Activated naive CD8-positive, alpha-beta T cell treated with anti-CD3 and anti-CD28 coated beads, Interleukin-2, amount 10 ng/mL, durations not matched to agents 7 days and 5 days (primary cell): ENCODE measurements around the gene GBA2. TPM values are rescaled to one million over a fixed set of nuclear protein-coding genes. Genes with fewer than 3 reads are reported as not detected.
A peak's percentile ranks its signal among the peaks of the same experiment; 100 is the strongest.

ENCODE experiments used
- ATAC-seq: fragments of 150-1000 bp; cut with Tn5 transposase; one replicate; pipeline ENCODE4 v1.10.0; 2021; ENCODE audit warnings: low read depth, moderate library complexity
- POLR2A ChIA-PET: fragments of 350-600 bp; sonication (Branson Sonifier 250); formaldehyde crosslinking; loops from one replicate; lab custom pipeline; 2021; ENCODE audit warnings: antibody characterized with exemption; lab: Charles Lee
- DNase-seq: peaks from one replicate; pipeline ENCODE4 v3.0.0; 2021
- H3K27ac Mint-ChIP-seq: one replicate; pipeline ENCODE4 v1.8.0; 2022; ENCODE audit warnings: mild to moderate bottlenecking, mixed read lengths
- H3K27me3 Mint-ChIP-seq: one replicate; pipeline ENCODE4 v1.8.0; 2022; ENCODE audit warnings: mild to moderate bottlenecking, moderate library complexity, mixed read lengths
- H3K36me3 Mint-ChIP-seq: one replicate; pipeline ENCODE4 v1.8.0; 2021; ENCODE audit warnings: mild to moderate bottlenecking, mixed read lengths
- H3K4me1 Mint-ChIP-seq: one replicate; pipeline ENCODE4 v1.8.0; 2021; ENCODE audit warnings: mixed read lengths
- H3K4me3 Mint-ChIP-seq: one replicate; pipeline ENCODE4 v1.8.0; 2022; ENCODE audit warnings: mild to moderate bottlenecking, moderate library complexity, mixed read lengths
- H3K9me3 Mint-ChIP-seq: one replicate; pipeline ENCODE4 v1.8.0; 2021; ENCODE audit warnings: mixed read lengths
- total RNA-seq, 2 experiments: library from RNA; stranded (reverse); gene quantifications; one replicate each; pipeline ENCODE4 v1.2.3, GENCODE V29; 2021

GBA2 gene
- total RNA-seq, 2 experiments from 2014 or later: 60.1 to 62.2 TPM

DNA sequence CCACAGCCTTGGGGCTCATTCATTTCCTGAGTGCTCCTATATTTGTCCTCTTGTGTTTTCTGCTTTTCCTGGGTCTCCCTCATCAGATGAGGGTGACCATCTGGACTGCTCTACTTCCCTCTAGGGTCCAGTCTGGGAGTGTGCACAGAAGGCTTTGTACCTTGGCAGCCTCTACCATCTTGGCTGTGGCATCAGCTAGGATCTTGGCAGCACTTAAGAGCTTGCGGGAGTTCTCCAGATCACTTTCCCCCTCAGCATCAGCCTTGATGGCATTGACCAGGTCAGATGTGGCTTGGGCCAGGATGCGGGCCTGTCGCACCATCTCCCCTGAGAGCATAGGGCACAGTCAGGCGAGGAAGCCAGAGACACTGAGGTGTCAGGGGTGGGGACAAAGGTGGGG lies 32.8 kb downstream of the GBA2 start:
- no peaks in the 10 kb centered on the region for H3K4me1 Mint-ChIP-seq

DNA sequence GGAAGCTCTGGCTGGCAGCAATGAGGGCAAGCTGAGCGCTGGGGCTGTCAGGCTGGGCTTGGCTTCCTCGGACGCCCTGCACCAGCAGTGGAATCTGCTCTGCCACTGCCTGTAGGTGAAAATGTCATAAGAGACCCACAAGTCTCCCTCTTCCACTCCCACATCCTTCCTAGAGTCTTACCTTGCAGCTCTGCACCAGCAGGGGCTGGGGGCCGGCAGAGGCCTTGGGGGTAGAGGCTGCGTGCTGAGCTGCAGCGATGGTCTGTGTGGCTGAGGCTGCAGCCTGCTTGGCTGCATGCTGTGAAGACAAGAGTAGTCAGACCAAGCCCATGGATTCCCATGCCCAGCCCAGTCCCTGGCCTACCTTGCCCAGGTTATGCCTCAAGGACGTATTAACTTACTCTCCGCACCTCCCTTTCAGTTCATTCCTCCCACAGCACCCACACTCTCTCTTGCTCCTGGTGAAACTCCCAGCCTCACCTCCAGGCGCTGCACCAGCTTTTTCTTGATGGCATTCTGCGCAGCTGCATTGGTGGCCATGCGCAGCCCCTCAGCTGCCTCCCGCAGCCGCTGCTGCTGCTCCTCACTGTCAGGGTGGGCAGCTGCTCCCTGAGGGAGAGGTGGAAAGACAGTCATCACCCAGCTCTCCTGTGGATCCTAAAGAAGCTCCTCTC lies 34.3 kb downstream of the GBA2 start:
- POLR2A ChIA-PET: interaction anchor here (0.9 to 2.5 kb wide), 2 partner anchors 12 to 14 kb away, joined by 3 to 8 read pairs; no protein-coding TSS in a partner anchor
- H3K36me3 Mint-ChIP-seq: peaks cover 36% of the 10 kb centered on the region
- no peaks in the 10 kb centered on the region for H3K9me3 Mint-ChIP-seq
- H3K4me3 Mint-ChIP-seq: no peak overlapping the region
- DNase-seq: no peak
- H3K27ac Mint-ChIP-seq: no peak overlapping the region
- peak; percentile 13 for ATAC-seq
- H3K27me3 Mint-ChIP-seq: no peaks in the 10 kb centered on the region
- H3K4me1 Mint-ChIP-seq: no peaks in the 10 kb centered on the region

More for the DNA sequence above, 32.8 kb downstream of the GBA2 start:
- H3K4me3 Mint-ChIP-seq: no peak overlapping the region
- no peak overlapping the region for H3K27ac Mint-ChIP-seq
- H3K36me3 Mint-ChIP-seq: peaks cover 28% of the 10 kb centered on the region
- DNase-seq (no peak), ATAC-seq (no peak)
- POLR2A ChIA-PET: interaction anchor here (0.5 to 2.5 kb wide), 3 partner anchors 12 to 269 kb away, joined by 3 to 8 read pairs (median 3); partner anchors contain the start of genes CREB3 and TLN1
- no peaks in the 10 kb centered on the region for H3K27me3 Mint-ChIP-seq
- H3K9me3 Mint-ChIP-seq: no peaks in the 10 kb centered on the region

DNA sequence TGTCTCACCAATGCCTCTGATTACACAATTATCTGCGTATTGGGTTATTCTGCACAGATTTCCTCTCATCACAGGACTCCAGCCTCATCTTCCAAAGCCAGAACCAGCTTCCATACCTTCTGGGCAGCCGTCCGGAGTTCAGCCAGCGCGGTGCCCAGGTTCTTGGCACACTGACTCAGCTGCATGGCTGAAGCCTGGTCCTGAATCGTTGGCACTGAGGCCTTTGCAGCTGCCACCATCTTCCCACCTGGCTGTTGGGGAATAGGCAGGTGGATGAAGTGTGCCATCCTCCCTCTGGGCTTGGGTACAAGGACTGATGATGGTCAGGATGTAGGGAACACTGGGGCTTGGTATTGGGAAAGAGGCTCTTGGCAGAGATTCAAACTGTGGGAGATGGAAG lies 34.9 kb downstream of the GBA2 start:
- no peak for ATAC-seq

DNA sequence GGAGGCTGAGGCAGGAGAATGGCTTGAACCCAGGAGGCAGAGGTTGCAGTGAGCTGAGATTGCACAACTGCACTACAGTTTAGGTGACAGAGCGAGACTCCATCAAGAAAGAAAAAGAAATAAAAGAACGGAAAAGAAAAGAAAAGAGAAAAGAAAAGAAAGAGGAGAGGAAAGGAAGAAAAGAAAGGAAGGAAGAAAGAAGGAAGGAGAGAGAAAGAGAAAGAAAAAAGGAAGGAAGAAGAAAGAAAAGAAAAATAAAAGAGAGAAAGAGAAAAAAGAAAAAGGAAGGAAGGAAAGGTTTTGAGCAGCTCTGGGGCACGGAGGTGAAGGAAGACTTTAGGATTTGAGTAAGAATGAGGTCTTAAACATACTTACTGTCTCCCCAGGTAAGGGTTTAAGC lies 35.5 kb downstream of the GBA2 start:
- Mint-ChIP-seq H3K9me3 (no peaks in the 10 kb centered on the region), H3K4me1 (no peaks in the 10 kb centered on the region), H3K4me3 (no peak overlapping the region), H3K27me3 (no peaks in the 10 kb centered on the region), H3K27ac (no peak overlapping the region), H3K36me3 (peaks cover 37% of the 10 kb centered on the region)
- DNase-seq (no peak), ATAC-seq (no peak)
- POLR2A ChIA-PET: interaction anchor here (0.6 kb wide), 1 partner anchor 10 kb away, joined by 3 read pairs; no protein-coding TSS in a partner anchor

More for the DNA sequence above, 34.9 kb downstream of the GBA2 start:
- H3K4me1 Mint-ChIP-seq: no peaks in the 10 kb centered on the region
- H3K36me3 Mint-ChIP-seq: peaks cover 34% of the 10 kb centered on the region
- no peaks in the 10 kb centered on the region for H3K9me3 Mint-ChIP-seq
- H3K4me3 Mint-ChIP-seq: no peak overlapping the region
- H3K27ac Mint-ChIP-seq: no peak overlapping the region
- DNase-seq: no peak
- H3K27me3 Mint-ChIP-seq: no peaks in the 10 kb centered on the region
- POLR2A ChIA-PET: interaction anchor here (0.6 kb wide), 1 partner anchor 9 kb away, joined by 3 read pairs; no protein-coding TSS in a partner anchor

DNA sequence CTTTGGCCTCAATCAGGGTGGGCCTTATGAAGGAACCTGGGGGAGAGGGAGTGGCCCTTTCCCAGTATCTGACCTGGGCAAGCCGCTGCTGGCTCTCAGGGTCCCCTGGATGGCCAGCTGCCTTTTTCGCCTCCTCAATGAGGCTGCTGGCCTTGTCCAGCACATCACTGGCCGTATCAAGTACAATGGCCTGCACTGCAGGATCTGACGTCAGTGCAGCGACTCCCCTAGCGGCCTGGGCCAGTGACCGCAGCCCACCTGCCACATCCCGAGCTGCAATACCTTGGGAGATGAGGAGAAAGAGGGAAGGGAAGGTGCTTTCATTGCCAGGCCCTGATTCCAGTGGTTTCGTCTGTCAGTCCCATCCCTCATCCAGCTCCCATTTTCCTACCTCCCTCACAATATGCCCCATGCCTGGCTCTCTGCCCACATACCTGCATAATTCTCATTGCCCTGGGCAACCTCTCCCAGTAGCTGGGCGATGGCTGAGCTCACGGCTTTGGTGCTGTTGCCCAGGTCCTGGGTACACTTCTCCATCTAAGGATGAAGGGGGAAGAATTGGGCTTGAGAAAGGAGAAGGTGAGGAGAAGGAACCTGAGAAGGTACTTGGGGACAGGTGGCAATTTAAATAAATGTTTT lies 36.1 kb downstream of the GBA2 start:
- Mint-ChIP-seq H3K9me3 (no peaks in the 10 kb centered on the region), H3K27me3 (no peaks in the 10 kb centered on the region), H3K36me3 (peaks cover 40% of the 10 kb centered on the region), H3K4me1 (no peaks in the 10 kb centered on the region), H3K27ac (no peak overlapping the region), H3K4me3 (no peak overlapping the region)
- ATAC-seq (no peak), DNase-seq (no peak)
- POLR2A ChIA-PET: interaction anchor here (1.0 to 1.2 kb wide), 2 partner anchors 16 to 18 kb away, joined by 3 to 4 read pairs; no protein-coding TSS in a partner anchor

DNA sequence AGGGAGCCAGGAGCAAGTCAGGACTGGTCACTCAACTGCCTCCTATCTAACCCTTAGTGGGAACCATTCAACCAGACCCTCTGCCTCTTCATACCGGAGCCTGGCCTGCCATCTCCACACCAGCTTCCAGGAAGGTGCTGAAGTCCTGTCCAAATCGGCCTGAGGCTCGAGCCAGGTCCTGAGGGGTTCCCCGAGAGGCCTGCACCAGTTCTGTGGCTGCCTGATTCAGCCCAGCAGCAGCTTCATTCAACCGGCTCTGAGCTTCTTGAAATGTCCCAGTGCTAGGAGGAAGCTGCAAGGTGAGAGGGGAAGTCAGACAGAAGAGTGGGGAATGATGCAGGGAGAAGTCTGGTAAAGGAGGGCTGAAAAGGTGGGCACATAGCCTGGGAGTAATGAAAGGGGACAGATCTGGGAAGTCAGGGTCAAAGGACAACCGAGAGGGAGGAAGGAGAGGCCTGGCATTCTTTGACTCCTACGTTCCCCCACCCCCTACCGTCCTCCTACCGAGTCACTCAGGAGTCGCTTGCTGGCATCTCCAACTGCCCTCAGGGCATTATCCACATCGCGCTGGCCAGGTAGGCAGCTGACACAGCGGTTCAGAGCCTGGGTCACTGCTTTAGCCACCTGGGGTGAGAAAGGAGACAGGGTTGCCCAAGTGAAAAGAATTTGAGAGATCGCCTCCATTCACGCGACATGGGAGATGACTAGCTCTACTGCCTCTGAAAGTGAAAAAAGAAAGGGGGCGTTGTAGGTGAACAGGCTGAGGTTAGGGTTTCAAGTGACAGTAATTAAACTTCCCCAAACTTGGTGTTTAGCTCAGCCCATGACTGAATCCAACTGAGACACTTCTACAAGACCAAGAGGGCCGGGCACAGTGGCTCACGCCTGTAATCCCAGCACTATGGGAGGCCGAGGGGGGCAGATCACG lies 37.3 kb downstream of the GBA2 start:
- no peak overlapping the region for H3K27ac Mint-ChIP-seq
- ATAC-seq (no peak), DNase-seq (no peak)
- no peaks in the 10 kb centered on the region for H3K4me1 Mint-ChIP-seq
- no peak overlapping the region for H3K4me3 Mint-ChIP-seq
- H3K9me3 Mint-ChIP-seq: no peaks in the 10 kb centered on the region
- POLR2A ChIA-PET: interaction anchor here (1.0 to 1.2 kb wide), 2 partner anchors 17 to 19 kb away, joined by 3 to 4 read pairs; no protein-coding TSS in a partner anchor
- H3K36me3 Mint-ChIP-seq: peaks cover 46% of the 10 kb centered on the region
- H3K27me3 Mint-ChIP-seq: no peaks in the 10 kb centered on the region

DNA sequence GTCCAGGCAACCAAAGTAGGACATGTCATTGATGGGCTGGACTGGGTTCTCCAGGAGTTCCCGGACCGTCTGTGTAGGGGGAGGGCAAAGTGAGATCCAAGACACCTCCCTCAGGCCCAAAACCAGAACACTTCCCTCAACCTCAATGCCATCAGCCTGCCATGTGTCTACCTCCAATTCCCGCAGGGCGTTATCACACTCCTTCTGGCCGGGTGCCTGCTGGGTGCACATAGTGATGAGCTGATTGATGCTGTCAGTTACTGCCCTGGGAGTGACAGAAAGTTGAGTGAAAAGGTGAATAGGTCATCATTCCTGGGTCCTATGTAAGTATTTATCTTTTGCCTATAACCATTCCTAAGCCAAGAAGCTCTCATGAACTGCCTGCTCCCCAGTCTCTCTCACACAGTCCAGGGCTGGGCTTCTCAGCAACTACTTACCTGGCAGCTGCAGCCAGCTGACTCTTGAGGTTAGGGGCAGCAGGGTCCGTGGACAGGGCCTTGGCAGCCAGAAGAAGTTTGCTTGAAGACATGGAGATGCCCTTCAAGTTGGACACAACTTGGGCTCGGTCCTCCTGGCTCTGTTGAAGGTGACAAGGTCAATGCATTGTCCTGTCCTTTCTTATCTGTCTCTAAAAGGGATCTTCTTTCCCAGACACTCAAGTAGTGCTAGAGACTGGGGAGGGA lies 38.1 kb downstream of the GBA2 start:
- H3K36me3 Mint-ChIP-seq: peaks cover 44% of the 10 kb centered on the region
- H3K4me1 Mint-ChIP-seq: no peaks in the 10 kb centered on the region
- no peaks in the 10 kb centered on the region for H3K9me3 Mint-ChIP-seq
- DNase-seq: no peak
- no peak overlapping the region for H3K4me3 Mint-ChIP-seq
- POLR2A ChIA-PET: no interaction called here
- no peaks in the 10 kb centered on the region for H3K27me3 Mint-ChIP-seq
- no peak for ATAC-seq
- H3K27ac Mint-ChIP-seq: no peak overlapping the region

DNA sequence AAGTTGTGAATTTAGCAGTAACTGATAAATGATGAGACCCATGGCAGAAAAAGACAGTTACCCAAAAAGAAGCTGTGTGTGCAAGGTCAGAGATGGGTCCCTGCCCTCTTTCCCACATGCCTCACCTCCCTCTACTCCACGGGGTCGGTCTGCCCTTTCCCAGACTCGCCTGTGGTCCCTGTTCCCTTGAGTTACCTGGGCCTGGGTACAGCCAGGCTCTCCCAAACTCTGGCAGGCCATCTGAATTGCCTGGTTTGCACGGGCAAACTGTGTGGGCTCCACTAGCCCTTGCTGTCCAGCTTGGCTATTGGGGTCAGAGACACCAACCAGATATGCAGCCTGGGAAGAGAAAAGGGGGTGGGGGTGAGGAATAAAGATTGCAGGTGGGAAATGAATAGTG lies 40.9 kb downstream of the GBA2 start:
- POLR2A ChIA-PET: no interaction called here
- no peak overlapping the region for H3K27ac Mint-ChIP-seq
- H3K4me1 Mint-ChIP-seq: no peaks in the 10 kb centered on the region
- ATAC-seq: no peak
- H3K36me3 Mint-ChIP-seq: peaks cover 51% of the 10 kb centered on the region
- no peaks in the 10 kb centered on the region for H3K9me3 Mint-ChIP-seq
- H3K4me3 Mint-ChIP-seq: no peak overlapping the region
- no peaks in the 10 kb centered on the region for H3K27me3 Mint-ChIP-seq
- DNase-seq: no peak

DNA sequence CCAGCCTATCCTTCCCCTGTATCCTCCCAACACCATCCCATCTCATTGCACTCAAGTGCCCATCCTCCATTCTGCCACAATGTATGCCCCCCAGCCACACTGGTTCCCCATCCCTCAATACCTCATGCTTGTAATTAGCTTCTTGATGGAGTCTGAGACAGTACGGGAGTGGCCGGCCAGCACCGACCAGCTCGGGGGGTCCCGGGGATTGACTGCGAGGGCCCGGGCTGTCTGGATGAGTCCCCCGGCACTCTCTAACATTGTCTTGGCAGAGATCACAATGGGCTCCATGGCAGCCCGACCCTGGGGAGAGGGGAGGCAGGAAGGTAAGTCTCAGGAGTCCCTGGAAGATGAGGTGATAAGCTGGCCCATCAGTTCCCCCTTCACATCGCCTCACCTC lies 42.1 kb downstream of the GBA2 start:
- POLR2A ChIA-PET: no interaction called here
- DNase-seq (no peak), ATAC-seq (no peak)
- Mint-ChIP-seq H3K27me3 (no peaks in the 10 kb centered on the region), H3K9me3 (no peaks in the 10 kb centered on the region), H3K27ac (no peak overlapping the region), H3K4me1 (no peaks in the 10 kb centered on the region), H3K4me3 (no peak overlapping the region), H3K36me3 (peaks cover 55% of the 10 kb centered on the region)

DNA sequence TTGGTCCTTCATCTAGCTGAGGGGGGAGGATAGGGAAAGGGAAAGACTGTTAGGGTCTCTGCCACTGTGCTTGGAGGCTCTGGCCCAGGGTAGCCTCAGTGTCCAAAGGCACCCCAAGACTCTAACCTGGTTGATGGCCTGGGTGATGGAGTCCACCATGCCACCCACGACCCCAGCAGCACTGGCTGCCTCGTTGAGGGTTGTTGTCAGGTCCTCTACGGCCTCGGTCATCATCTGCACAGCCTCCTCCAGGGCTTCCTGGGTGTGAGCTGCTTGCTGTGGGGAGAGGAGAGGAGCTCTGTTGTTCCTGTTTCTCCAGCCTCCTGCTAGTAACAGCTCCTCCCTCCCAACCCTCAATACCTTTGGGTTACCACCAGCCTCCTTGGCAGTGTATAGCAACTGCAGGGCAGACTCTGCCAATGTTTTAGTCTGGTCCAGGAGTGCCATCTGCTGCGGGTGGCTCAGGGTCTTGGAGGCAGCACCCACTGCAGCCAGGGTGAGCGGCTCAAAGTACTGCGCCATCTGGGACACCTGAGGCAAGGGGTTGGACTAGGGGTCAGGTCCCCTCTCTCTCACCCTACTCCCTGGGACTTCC lies 43.1 kb downstream of the GBA2 start:
- Mint-ChIP-seq H3K4me1 (no peaks in the 10 kb centered on the region), H3K27me3 (no peaks in the 10 kb centered on the region), H3K4me3 (no peak overlapping the region), H3K36me3 (peaks cover 52% of the 10 kb centered on the region), H3K27ac (no peak overlapping the region), H3K9me3 (no peaks in the 10 kb centered on the region)
- DNase-seq: no peak
- POLR2A ChIA-PET: no interaction called here
- peak; percentile 22 for ATAC-seq

DNA sequence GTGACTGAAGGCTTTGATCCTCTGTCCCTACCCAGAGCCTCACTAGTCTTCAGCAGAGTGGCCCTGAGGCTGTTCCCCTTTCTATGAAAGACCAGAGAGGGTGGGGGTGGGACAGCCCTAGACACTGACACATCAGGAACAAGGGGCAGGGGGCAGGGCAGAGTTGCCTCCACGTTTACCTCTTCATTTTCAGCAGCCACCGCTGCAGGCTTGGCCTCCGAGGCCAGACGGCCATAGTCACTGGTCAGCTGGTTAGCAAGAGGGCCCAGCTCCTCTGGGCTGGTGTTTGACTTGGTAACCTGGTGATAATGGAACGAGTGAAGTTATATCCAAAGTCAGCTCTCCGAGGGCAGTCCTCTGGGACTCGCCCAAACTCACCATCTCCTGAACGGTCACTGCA lies 43.7 kb downstream of the GBA2 start:
- H3K4me1 Mint-ChIP-seq: no peaks in the 10 kb centered on the region
- H3K27me3 Mint-ChIP-seq: no peaks in the 10 kb centered on the region
- H3K36me3 Mint-ChIP-seq: peaks cover 47% of the 10 kb centered on the region
- ATAC-seq: no peak
- H3K4me3 Mint-ChIP-seq: no peak overlapping the region
- POLR2A ChIA-PET: interaction anchor here (1.3 kb wide), 1 partner anchor 9 kb away, joined by 3 read pairs; no protein-coding TSS in a partner anchor
- no peak overlapping the region for H3K27ac Mint-ChIP-seq
- DNase-seq: no peak
- no peaks in the 10 kb centered on the region for H3K9me3 Mint-ChIP-seq

DNA sequence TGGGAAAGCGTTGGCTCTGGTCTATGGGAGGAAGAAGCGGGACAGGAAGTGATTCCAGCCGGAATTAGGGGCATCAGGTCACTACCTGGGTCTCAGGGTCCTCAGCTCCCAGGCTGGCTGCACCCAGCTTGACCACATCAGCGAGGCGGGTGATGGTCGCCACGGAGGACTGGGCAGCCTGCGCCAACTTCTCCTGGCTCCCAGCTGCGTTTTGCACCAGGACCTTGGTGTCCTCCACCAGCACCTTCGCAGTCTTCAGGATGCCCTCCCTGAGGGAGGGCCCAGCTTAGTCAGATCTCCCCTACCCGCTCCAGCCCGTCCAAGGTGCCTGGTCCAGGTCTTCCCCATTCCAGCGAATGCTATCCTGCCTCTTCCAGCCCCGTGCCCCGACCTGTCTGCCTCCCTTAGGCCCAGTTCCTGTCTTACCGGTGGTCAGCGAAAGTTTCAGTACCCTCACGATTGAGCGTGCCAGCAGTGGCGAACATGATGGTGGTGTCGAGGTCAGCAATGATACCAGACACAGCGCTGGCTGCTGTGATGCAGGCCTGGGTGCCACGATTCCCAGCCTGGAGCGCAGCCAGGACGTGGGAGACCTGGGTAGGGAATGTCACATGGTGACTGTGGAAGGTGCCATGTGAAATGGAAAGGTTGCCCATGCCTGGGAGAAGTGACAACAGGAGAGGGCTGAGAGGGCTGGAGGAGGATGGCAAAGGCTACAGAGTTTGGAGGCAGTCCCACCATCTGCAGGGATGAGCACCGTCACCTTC lies 44.9 kb downstream of the GBA2 start:
- Mint-ChIP-seq H3K27me3 (no peaks in the 10 kb centered on the region), H3K9me3 (no peaks in the 10 kb centered on the region)

More for the DNA sequence above, 44.9 kb downstream of the GBA2 start:
- no peak overlapping the region for H3K27ac Mint-ChIP-seq
- POLR2A ChIA-PET: interaction anchor here (1.3 kb wide), 1 partner anchor 8 kb away, joined by 3 read pairs; no protein-coding TSS in a partner anchor
- peaks cover 41% of the 10 kb centered on the region for H3K36me3 Mint-ChIP-seq
- DNase-seq: no peak
- H3K4me1 Mint-ChIP-seq: no peaks in the 10 kb centered on the region
- H3K4me3 Mint-ChIP-seq: no peak overlapping the region
- ATAC-seq: no peak
